GM21529 (cell line): ENCODE measurements around the gene CS.
A peak's percentile ranks its signal among the peaks of the same experiment; 100 is the strongest.
"Not testable (repeated sequence)": the region's sequence is repeated elsewhere in the genome, so short reads cannot be mapped to it uniquely, and the experiment has no call there.

Experiments used
- ATAC-seq: cut with Tn5 transposase; IDR thresholded peaks from one replicate; pipeline ENCODE4 v1.9.1; 2021; ENCODE audit not compliant: unreplicated experiment

The CS gene

DNA sequence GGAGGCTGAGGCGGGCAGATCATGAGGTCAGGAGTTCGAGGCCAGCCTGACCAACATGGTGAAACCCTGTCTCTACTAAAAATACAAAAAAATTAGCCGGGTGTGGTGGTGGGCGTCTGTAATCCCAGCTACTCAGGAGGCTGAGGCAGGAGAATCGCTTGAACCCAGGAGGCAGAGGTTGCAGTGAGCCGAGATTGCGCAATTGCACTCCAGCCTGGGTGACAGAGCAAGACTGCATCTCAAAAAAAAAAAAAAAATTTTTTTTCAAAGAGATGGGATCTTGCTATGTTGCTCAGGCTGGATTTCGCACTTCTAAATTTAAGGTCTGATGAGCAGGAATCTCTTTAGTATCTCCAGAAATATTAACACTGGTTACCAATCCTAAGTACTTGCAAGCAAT lies 21.5 kb upstream of the CS start:
- not testable (repeated sequence) for ATAC-seq

DNA sequence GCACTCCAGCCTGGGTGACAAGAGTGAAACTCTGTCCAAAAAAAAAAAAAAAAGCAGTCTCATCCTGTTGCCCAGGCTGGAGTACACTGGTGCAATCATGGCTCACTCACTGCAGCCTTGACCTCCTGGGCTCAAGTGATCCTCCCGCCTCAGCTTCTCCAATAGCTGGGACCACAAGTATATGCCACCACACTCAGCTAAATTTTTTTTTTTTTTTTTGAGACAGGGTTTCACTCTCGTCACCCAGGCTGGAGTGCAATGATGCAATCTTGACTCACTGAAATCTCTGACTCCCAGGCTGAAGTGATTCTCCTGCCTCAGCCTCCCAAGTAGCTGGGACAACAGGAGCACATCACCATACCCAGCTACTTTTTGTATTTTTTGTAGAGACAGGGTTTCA lies 20.9 kb upstream of the CS start:
- no peak for ATAC-seq

DNA sequence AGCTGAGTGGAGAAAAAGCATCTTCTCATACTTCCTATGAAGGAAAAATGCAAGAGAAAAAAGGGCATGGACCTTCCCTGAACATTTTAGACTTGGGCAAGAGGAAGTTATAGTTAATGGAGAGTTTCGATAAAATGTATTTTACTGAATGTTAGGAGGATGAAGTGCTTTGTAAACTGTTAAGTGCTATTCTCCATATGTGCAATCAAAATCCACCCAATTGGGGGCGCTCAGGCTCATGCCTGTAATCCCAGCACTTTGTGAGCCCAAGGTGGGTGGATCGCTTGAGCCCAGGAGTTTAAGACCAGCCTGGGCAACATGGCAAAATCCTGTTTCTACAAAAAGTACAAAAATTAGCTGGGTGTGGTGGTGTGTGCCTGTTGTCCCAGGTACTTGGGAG lies 17.5 kb upstream of the CS start:
- no peak for ATAC-seq

DNA sequence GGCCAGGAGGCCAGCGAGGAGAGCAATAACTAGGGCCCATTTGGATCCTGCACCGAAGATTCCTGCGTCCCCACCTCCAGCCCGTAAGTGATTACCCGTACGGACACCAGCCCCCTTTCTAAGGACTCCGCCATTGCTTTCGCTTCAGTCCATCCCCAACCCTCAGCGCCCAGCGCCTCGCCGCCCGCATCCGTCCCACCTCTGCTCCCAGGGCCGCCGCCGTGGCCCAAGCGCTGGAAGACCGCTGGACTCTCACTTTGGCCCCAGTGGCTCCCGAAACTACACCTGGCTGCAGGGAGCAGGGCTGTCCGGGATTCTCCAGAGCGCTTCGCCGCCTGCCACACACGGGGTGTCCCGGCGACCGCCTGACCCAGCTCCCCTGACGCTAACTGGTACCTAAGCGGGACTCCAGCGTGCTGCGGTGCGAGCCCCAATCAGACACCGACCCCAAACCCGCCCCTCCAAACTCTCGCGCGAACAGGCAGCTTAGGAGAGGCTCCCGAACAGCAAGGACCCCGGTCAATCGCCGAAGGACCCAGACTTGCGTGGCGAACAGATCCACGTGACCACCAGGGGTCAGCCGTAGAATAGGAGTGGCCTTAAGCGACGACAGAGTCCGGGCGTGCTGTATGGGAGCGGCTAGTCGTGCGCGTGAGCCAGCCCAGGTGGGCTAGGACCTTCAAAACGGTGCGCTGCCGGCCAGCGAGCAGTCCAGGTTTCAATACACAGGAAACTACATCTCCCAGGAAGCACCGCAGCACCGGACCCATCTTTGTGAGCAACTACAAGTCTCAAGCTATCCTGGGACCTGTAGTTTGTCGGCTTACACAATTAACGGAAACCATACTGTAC lies 15.7 kb upstream of the CS start, which contains the start of gene CNPY2:
Gene CNPY2 (minus strand): TSS at position 367 of the 852 bp plus-strand sequence. CDS start 771 bp downstream, outside the sequence.
- peak; percentile 88 for ATAC-seq

DNA sequence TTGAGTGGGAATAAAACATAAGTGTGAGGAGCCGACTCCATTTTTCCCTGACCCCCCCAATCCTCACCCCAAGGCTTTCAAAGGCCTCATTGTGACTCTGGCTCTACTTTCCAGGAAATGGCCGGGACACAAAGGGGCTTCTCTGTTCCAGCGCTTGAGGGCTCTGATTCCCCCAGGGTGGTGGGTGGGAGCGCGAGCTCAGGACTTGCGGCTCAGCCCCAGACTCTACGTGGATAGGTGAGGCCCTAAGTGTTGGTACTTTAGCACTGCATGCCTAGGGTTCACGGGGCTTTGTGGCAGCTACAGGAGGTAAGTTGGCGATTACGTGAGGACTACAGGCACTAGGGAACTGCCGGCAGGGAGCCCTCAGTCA lies 15.1 kb upstream of the CS start:
- no peak for ATAC-seq

DNA sequence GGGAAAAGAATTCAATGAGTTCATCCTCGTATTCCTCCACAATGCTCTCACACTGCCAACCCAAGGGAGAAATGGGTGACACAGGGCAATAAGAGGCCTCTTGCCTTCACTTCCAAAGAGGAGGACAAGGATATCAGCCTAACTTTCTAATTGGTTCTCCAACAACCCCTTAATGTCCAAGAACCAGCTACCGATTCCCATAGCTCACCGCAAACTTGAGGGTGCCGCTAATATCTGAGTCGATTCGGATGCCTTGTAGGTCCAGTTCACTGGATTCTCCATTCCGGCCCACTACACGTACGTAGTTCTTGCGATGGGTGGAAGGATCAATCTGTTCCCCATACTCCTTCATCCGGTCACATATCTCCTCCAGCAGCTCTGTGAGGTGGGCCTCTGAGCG lies 10.9 kb upstream of the CS start:
- ATAC-seq = no peak

DNA sequence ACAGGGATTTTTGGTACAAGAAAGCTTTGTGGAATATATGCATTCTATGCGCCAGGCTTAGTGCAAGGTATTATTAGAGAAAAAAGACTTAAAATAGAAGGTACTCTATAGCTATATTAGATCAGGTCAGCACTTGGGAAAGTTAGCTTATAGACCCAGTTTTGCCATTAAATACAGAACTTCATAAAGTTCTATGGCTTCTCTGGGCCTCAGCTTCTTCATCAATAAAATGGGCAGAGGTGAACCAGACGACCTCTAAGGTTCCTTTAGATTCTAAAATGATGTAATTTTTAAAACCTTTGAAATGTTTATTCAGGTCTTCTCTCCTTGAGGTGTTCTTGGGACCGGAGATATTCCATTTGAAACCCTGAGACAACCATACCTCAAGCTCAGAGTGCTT lies 8.6 kb upstream of the CS start:
- no peak for ATAC-seq

DNA sequence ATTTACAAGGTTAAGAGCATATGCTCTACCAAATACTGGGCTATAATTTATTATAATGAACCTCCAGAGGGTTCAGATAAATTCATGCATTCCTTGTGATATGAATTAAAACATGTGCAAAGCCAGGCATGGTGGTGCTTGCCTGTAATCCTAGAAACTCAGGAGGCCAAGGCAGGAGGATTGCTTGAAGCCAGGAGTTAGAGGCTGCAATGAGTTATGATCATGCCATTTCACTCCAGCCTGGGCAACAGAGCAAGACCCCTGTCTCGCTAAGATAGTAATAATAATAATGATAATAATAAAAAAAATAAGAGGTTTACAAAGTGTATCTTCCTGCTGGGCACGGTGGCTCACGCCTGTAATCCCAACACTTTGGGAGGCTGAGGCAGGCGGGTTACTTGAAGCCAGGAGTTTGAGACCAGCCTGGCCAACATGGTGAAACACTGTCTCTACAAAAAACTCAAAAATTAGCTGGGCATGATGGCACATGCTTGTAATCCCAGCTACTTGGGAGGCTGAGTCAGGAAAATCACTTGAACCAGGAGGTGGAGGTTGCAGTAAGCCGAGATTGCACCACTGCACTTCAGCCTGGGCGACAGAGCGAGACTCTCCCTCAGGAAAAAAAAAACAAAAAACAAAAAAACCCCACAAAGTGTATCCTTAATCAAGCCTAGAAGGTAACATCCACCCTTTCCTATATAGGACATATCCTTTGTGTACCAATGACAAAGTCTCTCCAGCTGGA lies 7.3 kb upstream of the CS start:
- no peak for ATAC-seq

DNA sequence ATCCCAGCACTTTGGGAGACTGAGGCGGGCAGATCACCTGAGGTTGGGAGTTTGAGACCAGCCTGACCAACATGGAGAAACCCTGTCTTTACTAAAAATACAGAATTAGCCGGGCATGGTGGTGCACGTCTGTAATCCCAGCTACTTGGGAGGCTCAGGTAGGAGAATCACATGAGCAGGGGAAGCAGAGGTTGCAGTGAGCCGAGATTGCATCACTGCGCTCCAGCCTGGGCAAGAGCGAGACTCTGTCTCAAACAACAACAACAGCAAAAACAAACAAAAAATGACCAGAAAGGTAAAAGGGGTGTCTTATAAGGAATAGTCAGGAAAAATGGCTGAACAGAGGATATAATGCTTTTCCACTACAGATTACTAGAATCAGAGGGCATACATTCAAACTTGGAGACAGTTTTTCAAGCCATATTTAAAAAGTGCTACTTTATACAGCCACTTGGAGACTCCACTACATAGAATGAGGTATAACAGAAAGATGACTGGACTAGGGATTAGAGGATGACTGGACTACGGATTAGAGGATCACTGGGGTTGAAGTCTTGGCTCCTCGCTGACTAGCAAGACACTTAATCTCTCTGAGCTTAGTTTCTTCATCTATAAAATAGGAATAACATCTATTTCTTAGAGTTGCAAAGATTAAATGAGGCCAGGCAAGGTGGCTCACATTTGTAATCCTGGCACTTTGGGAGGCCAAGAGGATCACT lies 4.9 kb upstream of the CS start:
- no peak for ATAC-seq

DNA sequence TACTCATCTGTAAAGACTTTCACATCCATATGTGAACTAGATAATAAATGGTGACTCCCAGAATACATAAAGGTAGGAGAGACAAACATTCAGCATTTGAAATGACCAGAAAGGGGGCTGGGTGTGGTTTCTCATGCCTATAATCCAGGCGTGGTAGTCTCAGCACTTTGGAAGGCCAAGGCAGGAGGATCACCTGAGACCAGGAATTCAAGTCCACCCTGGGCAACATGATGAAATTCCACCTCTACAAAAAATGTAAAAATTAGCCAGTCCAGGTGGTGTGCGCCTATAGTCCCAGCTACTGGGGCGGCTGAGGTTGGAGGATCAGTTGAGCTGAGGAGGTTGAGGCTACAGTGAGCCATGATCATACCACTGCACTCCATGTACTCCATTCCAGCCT lies 4.1 kb upstream of the CS start:
- ATAC-seq = no peak

DNA sequence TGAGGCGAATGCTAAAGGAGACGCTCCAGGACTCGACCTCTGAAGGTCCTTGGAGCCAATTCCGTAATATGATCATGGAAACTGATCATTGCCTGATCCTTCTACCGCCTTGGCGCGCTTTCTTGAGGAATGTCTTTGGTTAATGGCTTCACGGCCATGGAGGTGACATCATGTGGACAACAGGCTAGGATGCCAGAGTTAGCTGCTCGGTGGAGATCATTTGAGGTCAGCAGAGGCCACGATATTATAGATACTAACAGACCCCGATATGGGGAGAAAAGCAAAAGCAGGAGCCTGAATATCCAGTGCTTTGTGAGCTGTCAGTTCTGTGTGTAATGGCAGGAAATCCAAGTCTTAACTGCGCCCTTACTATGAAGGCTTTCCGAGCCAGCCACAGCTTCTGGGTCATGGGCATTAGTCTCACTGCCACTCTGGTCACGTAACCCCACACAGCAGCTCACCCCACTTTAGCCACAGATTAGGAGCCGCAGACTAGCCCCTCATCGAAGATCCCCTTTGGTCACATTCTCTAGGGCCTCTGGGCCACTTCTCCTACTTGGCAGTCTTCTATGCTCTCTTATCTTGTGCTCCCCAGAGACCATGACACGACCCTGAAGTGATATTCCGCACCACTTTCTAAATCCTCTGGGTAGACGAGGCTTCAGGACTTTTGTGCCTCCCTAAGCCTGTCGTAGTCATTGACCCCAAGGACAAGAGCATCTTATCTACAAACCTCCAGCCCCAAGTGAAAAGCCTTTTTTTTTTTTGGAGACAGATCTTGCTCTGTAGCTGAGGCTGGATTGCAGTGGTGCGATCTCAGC lies 724 bp upstream of the CS start:
- ATAC-seq = no peak

DNA sequence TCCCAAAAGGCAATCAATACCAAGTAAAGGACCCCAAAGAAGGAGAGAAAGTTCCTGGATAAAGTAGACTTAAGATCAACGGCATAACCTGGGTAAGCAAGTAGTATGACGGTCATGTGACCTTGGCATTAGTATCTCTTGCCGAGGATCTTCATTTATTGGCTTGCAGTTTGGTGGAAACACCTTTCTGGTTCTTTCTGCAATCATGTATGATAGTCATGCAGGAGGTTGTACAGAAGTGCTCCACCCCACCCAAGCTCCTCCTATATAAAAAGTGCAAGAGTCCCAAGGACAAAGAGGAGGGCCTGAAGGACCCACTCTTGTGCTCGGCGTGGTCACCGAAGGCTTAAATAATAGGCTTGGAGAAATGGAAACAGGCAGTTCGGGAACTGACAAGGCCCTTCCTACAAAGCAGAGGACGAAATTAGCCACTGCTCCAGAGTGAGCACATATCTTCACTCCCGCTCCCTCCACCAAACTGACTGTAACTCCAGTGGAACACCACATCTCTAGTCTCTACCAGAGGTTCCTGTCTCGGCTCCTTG lies 750 bp downstream of the CS start:
- ATAC-seq = peak; percentile 1

DNA sequence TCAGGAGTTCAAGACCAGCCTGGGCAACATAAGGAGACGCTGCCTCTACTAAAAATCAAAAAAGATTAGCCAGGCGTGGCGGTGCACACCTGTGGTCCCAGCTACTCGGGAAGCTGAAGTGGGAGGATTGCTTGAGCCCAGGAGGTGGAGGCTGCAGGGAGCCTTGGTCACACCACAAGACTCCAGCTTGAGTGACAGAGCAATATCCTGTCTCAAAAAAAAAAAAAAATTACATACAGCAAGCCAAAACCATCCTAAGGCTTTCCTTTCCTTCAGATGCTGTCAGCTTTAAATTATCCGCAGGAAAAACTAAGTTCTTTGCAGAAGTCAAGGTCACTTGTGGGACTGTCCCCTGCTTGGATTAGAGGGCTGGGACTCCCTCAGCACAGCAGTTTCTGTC lies 1.3 kb downstream of the CS start:
- no peak for ATAC-seq

DNA sequence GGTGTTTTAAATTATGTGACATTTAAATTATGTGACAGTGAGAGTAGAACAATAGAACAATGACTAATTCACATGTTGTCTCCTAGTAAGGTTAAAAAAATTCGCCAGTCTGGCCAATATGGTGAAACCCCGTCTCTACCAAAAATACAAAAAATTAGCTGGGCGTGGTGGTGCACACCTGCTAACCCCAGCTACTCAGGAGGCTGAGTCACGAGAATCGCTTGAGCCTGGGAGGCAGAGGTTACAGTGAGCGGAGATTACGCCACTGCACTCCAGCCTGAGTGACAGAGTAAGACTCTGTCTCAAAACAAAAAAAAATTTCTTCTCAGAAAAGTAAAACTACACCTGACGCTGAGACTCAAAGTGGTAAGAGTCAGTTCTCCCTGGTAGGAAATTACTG lies 2.7 kb downstream of the CS start:
- ATAC-seq = no peak

DNA sequence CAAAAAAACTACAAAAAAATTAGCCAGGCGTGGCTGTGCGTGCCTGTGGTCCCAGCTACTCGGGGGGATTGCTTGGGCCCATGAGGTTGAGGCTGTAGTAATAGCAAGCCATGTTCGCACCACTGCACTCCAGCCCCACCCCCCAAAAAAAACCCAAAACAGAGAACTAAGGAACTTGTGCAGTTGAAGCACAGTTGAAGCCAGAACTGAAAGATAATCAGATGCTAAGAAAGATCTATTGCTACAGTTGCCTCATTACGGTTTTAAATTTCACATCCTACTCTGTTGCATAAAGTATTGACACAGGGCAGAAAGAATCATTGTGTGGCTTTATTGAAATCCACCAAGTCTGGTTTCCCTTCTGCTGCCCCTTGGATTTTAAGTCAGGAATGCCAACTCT lies 3.8 kb downstream of the CS start:
- ATAC-seq = no peak

DNA sequence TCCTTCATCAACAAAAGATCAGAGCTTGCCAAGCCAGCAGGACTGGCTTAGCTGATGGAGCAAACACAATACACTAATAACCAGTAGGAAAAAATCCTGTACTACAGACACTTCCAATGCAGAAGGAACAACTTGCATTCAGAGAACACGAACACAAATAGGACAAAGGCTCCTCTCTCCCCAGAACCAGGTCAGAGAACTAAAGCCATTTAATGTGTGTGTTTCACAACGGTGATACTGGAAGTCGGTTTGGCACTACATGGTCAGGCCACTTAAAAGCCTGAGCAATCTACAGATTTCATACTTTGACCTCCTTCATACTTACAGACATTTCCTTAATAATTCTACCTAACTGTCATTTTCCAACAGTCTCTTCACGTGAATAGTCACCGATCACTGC lies 6.3 kb downstream of the CS start:
- no peak for ATAC-seq

DNA sequence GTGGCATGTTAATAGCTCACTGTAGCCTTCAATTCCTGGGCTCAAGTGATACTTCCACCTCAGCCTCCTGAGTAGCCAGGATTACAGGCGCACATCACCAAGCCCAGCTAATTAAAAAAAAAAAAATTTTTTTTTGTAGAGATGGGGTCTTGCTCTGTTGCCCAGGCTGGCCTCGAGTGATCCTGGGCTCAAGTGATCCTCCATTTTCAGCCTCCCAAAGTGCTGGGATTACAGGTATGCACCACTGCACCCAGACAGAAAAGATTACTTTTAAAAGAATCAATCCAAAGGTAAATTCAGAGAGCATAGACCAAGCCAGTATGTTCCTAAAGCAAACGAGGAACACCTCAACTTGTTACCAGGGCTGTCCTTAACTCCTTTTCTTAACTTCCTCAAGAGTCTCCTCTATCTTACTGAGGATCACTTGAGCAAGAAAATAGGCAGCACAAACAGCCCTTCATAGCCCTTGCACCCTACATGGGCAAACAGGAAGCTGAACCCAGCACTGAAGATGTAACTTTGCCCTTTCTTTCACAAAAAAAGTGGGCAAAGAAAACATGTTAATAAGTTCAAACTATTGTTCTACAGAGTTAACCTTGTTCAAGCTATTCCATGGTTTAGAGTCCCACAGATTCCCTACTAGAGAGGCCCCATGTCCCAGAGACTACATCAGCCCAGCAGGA lies 11.3 kb downstream of the CS start:
- no peak for ATAC-seq

DNA sequence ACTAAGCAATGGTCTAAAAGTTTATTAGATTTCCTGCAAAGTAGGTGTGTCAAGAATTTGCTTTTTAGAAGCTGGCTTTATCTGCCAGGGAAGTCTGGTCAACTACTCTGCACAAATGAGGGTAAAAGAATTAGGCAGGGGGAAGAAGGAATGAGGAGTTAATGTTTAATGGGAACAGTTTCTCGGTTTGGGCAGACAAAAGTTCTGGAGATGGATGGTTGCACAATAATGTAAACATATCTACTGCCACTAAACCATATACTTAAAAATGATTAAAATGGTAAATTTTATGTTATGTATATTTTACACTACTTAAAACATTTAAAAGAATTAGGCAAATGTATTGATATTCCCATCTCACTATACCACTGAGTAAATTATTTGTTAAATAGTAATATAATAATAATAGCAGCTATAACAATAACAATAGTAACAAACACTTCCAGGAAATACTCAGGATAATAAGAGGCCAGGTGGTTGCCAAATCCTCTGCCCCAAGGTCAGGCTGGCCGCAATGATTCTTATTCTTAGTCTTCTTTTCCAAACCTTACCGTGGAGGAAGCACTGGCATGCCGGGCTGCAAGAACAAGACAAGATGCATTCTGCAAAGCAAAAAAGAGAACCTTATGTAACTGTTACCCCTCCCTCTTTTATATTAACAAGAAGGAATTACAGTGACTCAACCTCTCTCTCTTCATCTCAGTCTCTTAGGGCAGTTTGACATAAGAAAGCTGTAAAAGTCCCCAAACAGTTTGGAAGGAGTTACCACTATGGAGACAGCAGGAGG lies 13.9 kb downstream of the CS start:
- no peak for ATAC-seq

DNA sequence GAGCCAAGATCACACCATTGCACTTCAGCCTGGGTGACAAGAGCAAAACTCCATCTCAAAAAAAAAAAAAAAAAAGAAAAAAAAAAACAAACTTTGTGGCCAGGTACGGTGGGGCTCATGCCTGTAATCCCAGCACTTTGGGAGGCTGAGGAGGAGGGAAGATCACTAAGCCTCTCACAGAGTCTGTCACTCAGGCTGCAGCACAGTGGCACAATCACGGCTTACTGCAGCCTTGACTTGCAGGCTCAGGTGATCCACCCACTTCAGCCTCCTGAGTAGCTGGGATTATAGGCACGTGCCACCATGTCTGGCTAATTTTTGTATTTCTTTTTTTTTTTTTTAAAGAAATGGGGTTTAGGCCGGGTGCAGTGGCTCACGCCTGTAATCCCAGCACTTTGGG lies 15.9 kb downstream of the CS start:
- ATAC-seq = not testable (repeated sequence)
